GM21390 (cell line): ENCODE data around the gene ACADL.

Source experiments
- ATAC-seq: cut with Tn5 transposase; IDR thresholded peaks from one replicate; pipeline ENCODE4 v1.9.1; 2021; ENCODE audit not compliant: unreplicated experiment

Gene ACADL

DNA sequence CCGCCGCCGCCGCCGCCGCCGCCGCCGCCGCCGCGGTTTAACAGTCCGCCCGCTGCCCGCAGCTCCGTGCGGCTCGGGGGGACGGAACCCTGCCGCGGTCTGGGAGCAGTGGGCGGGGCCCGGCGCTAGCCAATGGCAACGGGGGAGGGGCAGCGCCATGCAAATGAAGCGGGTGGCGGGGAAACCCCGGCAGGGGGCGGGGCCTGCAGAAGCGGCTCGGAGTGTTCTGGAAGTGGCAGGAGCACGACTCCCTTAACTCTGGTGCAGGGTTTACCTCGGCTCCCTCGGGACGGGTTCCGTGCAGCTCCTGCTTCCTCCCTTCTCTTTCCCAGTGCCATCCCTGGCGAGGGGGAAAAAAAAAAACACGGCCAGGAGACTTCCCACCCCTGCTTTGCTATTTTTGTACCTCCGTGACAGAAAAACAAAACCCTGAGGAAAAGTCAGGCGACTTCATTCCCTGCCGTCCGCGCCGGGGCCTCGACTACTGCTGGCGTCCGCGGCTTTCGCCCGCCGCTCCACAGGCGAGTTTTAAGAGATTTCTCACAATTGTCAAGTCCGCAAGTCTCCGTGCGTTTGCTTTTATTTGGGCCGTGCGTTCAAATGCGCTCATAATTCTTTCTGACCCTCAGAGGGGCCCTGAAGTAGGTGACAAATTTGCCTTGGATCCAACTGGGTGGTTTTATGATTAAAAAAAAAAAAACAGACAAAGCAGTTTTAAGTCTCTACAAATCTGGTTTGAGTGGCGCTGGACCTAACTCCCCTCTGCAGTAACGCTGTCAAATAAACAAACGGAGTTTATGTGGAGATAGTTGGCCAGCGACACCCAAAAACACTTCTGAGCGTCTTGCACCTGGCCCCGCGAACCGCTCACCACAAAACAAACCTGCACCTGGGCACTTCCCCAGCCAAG lies 53.7 kb downstream of the ACADL start, which contains the start of gene KANSL1L:
Gene KANSL1L (minus strand): TSS at position 101 of the 910 bp plus-strand sequence. CDS start 16,827 bp downstream, outside the sequence.
- peak; percentile 72 for ATAC-seq

DNA sequence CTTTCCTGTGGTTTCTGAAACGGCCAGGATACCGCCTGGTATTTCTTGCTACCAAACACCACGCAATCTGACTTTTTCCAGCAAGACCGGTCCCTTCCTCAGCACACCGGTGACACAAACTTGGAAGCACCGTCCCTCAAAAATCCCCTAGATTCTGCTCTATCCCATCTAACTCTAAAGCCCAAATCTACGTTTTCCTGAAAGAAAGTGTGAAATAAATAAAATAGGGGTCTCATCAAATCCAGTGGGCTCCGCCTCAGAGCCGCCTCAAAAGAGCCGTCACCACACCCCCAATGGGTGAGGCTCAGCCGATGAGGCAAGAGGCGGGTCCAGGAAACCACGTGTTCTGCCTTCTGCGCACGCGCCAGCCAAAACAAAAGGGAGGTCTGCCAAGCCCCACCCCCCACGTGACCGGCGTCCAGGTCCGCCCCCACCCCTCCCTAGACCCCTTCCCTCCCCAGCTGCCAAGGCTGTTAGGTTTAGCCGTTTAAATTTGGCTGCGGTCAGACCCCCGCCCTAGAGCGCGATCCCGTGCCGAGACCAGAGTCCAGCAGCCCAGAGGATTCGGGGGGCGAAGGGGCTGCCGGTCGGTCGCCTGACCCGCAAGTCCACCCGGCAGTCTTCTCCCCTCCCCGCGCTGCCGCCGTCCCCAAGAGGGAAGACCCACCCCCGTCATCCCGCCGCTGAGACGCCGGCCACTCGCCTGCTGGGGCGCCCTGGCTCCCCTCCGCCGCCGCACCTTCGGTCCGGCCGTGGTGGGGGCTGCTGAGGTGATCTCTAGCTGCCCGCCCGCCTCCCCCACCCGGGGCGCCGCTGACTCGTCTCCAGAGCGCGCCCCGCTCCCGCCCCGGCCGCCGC lies 54.6 kb downstream of the ACADL start:
- ATAC-seq, result peak; percentile 64

DNA sequence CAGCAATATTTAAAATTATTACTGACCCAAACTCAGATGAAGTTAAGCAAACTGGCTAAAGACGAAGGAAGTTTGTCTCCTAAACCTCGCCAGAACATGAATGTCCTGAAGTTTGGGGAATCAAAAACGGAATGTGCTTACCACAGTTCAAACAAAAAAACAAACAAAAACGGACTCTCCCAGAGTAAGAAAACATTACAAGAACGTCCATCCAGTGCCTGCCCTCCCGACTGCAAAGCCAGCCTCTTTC lies 55.1 kb downstream of the ACADL start:
- ATAC-seq, result no peak

DNA sequence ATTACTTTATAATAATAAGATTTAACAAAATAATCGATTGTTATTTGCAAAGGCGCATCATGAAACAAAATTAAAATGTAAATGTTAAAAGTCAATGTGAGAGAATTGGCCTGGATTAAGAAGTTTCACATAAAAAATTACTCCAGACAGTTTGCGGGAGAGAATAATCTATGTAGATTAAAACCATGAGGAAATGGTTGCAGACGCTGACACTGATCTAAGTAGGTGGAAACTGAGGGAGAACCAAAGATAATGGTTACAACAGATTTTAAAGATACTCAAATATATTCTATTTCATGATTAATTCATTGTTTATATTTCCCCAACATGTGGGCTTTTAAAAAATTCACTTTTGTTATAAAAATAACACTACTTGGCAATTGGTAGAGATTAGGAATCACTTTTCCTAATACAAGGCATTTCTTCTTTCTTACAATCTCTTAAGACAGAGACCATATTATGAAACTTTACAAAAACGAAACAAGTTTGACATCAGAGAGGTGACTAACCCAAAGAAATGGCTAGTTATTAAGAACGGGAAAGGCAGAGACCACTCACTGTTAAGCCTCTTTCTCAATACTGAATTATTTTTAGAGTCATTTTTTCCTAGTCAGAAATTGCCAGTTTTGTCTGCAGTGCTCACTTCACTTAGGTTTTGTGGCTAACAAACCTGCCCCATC lies 55.6 kb downstream of the ACADL start:
- peak; percentile 39 for ATAC-seq

DNA sequence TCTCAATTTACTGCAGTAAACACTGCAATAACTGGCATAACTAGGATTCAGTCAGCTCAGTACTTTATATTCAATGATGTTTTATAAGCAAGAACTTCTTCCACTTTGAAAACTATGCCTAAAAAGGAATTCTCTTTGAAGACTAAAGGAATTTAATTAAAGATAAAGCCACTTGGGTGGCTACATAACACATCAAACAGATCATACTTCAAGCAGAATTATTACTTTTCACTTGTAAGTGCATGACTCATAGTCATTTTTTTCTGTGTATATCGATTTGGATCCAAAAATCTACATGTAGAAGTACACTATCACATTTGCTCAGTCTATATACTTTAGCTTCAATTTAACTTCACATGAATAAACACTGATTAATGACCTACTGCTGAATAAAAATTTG lies 58.0 kb downstream of the ACADL start:
- ATAC-seq, result no peak

DNA sequence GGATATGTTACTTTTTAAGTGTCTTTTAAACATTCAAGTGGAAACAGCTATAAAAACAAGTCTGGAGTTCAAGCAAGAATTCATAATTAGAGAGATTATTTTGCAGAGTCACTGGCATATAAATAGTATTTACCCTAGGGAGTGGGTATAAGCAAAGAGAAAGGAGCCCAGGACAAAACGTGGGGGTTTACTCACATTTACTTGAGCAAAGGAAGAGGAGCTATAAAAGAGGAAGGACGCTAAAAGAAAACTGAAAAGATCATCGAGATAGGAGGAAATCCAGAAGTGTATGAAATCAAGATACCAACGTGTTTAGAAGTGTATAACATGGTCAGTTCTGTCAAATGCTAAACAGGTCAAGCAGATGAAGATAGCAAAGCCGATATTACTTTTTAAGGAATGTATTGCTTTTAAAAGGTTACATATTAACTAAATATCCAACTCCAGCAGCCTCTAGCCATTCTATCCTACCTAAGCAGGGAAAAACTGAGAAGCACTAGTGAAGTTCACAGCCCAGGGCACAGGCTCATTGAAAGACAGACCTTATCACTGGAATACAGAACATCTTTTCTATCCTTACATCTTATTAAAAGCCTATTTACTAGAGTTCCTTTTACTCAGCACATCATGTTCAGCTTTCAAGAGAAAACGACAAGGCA lies 62.7 kb downstream of the ACADL start:
- no peak for ATAC-seq

DNA sequence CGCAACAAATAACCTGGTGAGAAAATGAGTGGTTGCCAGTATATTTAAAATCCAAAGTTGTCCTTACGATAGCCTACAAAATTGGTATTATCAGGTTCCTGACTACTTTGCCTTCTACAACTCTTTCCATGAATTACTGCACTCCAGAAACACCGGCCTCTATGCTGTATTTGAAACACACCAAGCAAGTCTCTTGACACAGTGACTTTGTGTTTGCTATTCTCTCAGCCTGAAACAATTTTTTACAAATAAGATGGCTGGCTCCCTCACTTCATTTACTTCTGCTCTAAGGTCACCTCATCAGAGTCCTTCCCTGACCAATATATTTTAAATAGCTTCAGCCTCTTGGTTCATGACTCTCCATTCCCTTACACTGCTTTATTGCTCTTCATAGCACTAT lies 66.2 kb downstream of the ACADL start:
- ATAC-seq, result no peak

DNA sequence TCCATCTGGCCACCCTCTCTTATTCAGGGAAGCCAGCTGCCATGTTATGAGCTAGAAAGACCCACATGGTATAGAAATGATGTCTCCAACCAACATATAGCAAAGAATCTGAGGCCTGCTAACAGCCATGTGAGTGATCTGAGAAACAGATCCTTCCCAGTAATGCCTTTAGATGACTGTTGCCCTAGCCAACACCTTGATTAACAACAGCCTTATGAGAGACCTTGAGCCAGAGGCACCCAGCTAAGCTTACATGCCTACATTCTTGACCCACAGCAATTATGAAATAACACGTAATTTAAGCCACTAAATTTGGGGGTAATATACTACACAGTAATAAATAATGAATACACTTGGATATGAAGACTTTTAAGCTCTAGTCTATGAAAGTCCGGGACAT lies 67.0 kb downstream of the ACADL start:
- ATAC-seq, result no peak

DNA sequence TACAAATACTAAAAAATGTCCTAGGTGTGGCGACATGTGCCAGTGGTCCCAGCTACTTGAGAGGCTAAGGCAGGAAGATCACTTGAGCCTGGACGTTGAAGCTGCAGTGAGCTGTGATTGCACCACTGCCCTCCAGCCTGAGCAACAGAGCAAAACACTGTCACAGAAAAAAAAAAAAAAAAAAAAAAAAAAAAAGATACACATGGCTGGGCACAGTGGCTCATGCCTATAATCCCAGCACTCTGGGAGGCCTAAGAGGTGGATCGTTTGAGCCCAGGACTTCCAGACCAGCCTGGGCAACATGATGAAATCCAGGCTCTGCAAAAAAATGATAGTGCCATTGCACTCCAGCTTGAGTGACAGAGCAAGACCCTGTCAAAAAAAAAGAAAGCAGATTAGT lies 67.7 kb downstream of the ACADL start:
- no peak for ATAC-seq

DNA sequence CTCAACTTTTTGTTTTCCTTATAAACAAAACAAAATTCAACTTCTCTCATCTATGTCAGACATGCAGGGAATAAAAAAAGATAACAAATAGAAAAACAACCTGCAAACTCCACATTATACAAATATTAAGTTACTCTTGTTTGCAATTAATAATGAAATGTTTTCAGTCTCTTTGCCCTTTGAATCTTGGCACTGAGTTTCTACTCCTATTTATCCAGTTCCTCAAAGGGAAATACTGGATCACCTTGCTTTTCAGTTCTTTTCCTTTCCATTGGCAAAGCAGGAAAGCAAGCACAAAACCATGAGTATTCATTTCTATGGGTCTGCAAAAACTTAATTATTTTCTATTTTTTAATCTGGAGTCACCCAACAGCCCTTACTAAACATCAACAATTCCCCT lies 77.6 kb downstream of the ACADL start:
- ATAC-seq, result no peak
